NCI-H1092 (cell line): ENCODE measurements around the gene SCN9A.

ENCODE experiments used
- DNase-seq: peaks from one replicate; lab custom pipeline; 2025; lab: John Stamatoyannopoulos, UW

SCN9A gene

GRCh38 chr2:166173263-166173662 is 202.5 kb downstream of the SCN9A start:
- no peak for DNase-seq

DNA sequence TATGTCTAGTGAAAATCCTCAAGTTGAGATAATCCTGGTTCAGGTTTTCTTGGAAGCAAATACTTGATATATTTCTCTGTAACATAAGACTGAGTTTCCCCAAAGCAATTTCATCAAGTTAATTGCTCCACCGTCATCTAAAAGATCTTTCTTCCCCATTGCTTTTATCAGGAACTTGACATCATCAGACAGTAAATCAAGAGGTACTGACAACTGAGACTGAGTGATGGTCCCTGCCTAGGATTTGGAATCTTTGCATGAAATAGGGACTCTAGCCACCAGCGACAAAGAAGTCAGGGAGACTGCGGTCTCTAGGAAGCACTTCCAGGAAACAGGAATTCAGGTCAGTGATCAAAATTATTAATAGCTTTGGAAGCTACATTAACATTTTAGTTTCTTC is 204.5 kb downstream of the SCN9A start:
- DNase-seq = no peak

DNA sequence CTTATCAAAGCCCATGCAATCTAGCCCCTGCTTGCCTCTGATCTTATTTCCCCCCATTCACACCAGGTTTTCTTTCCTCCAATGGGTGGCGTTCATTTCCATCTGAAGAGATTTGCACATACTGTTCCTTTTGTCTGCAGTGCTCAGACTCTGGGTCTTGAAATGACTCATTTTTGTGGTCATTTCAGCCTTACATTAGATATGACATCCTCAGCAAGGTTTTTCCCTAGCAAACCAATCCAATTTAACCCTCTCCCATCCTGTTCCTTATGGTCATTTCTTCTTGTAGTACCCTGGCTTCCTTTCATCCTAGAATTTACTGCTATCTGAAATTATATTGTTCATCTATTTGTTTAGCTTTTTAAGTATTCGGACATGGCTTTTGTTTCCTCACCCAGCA is 205.4 kb downstream of the SCN9A start:
- DNase-seq = no peak

GRCh38 chr2:166167449-166167848 is 208.3 kb downstream of the SCN9A start:
- DNase-seq = no peak

GRCh38 chr2:166163775-166164174 is 212.0 kb downstream of the SCN9A start:
- DNase-seq = no peak

- no peak for DNase-seq
These were observed 217.2 kb downstream of the SCN9A start for GRCh38 chr2:166158546-166158945.

DNA sequence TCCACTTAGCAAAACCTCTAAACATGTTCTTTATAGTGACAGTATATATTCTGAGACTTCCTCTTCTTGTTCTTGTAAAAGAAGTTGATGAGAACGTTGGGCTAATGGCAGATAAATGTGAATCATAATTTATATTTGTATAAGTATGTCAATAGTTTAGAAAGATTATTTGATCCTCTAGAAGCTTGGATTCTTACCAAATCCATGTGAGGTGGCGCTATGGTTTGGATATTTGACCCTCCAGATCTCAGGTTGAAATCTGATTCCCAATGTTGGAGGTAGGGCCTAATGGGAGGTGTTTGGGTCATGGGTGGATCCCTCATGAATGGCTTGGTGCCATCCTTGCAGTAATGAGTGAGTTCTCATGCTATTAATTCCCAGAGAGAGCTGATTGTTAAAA is 218.2 kb downstream of the SCN9A start:
- DNase-seq = peak; percentile 2

DNA sequence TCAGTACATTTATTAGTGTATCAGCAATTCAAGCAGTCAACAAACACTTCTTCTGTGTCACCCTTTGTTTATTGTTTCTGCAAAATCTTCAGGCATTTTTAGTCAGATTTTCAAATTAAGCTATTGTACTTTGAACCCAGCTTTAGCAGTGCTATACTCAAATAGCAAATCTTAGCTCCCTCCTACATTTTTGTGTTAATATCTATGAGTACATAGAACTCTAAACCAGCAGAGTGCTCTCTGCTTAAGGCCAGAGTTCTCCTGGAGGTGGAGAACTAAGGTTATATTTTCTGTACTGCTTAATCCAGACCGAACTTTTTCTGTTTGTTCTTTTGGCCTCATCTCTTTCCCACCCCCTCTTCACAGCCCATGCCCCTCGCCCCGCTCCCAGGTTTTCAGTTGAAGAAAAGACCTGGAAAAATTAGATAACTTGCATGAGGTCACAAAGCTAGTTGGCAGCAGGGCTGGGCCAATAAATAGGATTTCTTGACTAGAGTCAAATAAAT is 218.7 kb downstream of the SCN9A start:
- no peak for DNase-seq

- DNase-seq = no peak
These were observed 220.2 kb downstream of the SCN9A start for GRCh38 chr2:166155589-166155988.

DNA sequence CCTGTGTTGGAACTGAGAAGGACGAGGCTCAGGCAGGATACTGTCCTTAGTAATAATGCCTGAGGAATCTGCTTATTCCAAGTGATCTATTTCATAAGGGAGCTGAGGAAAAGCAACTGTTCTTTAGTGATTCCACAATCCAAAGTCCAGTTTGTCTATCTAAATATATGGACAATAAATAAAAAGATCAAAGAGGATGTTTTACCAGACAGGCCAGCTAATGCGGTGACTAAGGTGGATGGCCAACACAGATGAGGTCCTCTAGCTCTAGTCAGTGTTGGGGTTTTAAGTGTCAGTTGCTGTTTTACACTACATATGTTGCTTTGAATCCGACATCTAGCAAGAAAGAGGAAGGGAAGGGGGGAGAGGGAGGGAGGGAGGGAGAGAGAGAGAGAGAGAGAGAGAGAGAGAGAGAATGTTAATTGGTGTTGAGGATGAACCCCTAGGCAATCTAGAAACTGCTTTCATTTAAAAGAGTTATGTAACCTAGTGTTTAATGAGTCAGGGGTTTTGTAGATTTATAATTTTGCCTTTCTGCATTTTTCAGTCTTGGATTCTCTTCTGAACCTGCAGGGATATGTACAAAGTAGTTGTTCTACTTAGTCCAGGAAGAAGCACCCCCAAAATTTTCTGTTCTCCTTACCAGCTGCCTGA is 220.9 kb downstream of the SCN9A start:
- DNase-seq = no peak

DNA sequence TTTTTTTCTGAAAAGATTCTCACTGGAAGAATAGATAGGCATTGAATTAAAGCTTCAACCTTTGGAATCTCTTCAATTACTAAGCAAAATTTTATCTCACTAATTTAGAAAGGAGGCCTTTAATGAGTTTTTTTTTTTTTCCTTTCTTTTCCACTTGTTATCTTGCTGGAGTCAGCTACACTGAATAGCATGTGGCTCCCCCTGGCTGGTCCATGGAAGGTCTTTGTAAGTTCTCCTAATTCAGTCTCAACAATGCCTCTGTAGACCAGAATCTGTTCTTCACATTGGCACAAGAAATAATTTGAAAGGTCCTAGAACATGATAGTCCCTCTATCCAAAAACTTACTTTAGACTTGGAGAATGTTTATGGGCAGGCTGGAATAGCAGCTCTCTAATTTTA is 223.7 kb downstream of the SCN9A start:
- DNase-seq = no peak

- no peak for DNase-seq
These were observed 227.0 kb downstream of the SCN9A start for GRCh38 chr2:166148500-166149400.

GRCh38 chr2:166147883-166148282 is 227.9 kb downstream of the SCN9A start:
- DNase-seq = no peak
